ENCODE results near the gene GAMT.

Gene GAMT

GRCh38 chr19:1393841-1394240, 7.5 kb downstream of the GAMT start:
- no peak for TF ChIP-seq EZH2phosphoT487 (IDR thresholded peaks at IDR 0.05; ENCODE audit: low read length)
- TF ChIP-seq EZH2 (optimal IDR thresholded peaks at IDR 0.05; ENCODE audit: low read depth, low read length): no peak
- TF ChIP-seq CTCF (IDR thresholded peaks at IDR 0.05; ENCODE audit: low read length): no peak
- no peak overlapping the region for H3K27ac ChIP-seq (ENCODE audit: low read length)
- H3K36me3 ChIP-seq (replicated peaks; ENCODE audit: insufficient read depth, low read length): no peaks in the 10 kb centered on the region; the same call in 1 of the 2 replicates
- no peaks in the 10 kb centered on the region for H3K9me3 ChIP-seq (replicated peaks; ENCODE audit: insufficient read depth, low read length)
- peaks cover 11% of the 10 kb centered on the region; the same call in 1 of the 2 replicates for H3K79me2 ChIP-seq (ENCODE audit: low read length)
- no peaks in the 10 kb centered on the region for H4K20me1 ChIP-seq (ENCODE audit: insufficient read depth, low read length)
- H3K9ac ChIP-seq (ENCODE audit: low read length): no peak overlapping the region
- no peak for DNase-seq
- no peaks in the 10 kb centered on the region for H3K27me3 ChIP-seq (replicated peaks; ENCODE audit: insufficient read depth, low read length)
- H3K4me3 ChIP-seq (ENCODE audit: low read length): no peak overlapping the region
- H3K4me2 ChIP-seq (ENCODE audit: low read depth, low read length): no peak overlapping the region
- no peak overlapping the region for H2AFZ ChIP-seq (ENCODE audit: low read length)
- no peaks in the 10 kb centered on the region for H3K9me2 ChIP-seq (replicated peaks; ENCODE audit: insufficient read depth, low read length)
- peaks cover 11% of the 10 kb centered on the region; the same call in 1 of the 2 replicates for H3F3A ChIP-seq (ENCODE audit: insufficient read depth, low read length)
- H3K4me1 ChIP-seq (ENCODE audit: low read length): no peaks in the 10 kb centered on the region

- DNase-seq: no peak
- Histone ChIP-seq H3K27me3 (replicated peaks; ENCODE audit: insufficient read depth, low read length) (no peaks in the 10 kb centered on the region), H3F3A (ENCODE audit: insufficient read depth, low read length) (peaks cover 6% of the 10 kb centered on the region; the same call in 1 of the 2 replicates), H3K9me2 (replicated peaks; ENCODE audit: insufficient read depth, low read length) (no peaks in the 10 kb centered on the region), H4K20me1 (ENCODE audit: insufficient read depth, low read length) (no peaks in the 10 kb centered on the region), H3K4me2 (ENCODE audit: low read depth, low read length) (no peak overlapping the region), H3K9ac (ENCODE audit: low read length) (no peak overlapping the region), H2AFZ (ENCODE audit: low read length) (no peak overlapping the region), H3K4me1 (ENCODE audit: low read length) (no peaks in the 10 kb centered on the region), H3K9me3 (replicated peaks; ENCODE audit: insufficient read depth, low read length) (no peaks in the 10 kb centered on the region), H3K4me3 (ENCODE audit: low read length) (no peak overlapping the region), H3K79me2 (ENCODE audit: low read length) (peaks cover 18% of the 10 kb centered on the region; the same call in 1 of the 2 replicates), H3K27ac (ENCODE audit: low read length) (no peak overlapping the region), H3K36me3 (replicated peaks; ENCODE audit: insufficient read depth, low read length) (no peaks in the 10 kb centered on the region; the same call in 1 of the 2 replicates)
- TF ChIP-seq EZH2 (optimal IDR thresholded peaks at IDR 0.05; ENCODE audit: low read depth, low read length): no peak
- no peak for TF ChIP-seq EZH2phosphoT487 (IDR thresholded peaks at IDR 0.05; ENCODE audit: low read length)
- TF ChIP-seq CTCF (IDR thresholded peaks at IDR 0.05; ENCODE audit: low read length): no peak
These were observed 8.3 kb downstream of the GAMT start for GRCh38 chr19:1392939-1393530.

- Histone ChIP-seq H3K27me3 (replicated peaks; ENCODE audit: insufficient read depth, low read length) (no peaks in the 10 kb centered on the region), H3K79me2 (ENCODE audit: low read length) (peaks cover 22% of the 10 kb centered on the region; the same call in 1 of the 2 replicates), H3K27ac (ENCODE audit: low read length) (no peak overlapping the region), H2AFZ (ENCODE audit: low read length) (no peak overlapping the region), H3K4me1 (ENCODE audit: low read length) (no peaks in the 10 kb centered on the region), H3K36me3 (replicated peaks; ENCODE audit: insufficient read depth, low read length) (no peaks in the 10 kb centered on the region; the same call in 1 of the 2 replicates), H3K4me3 (ENCODE audit: low read length) (no peak overlapping the region), H4K20me1 (ENCODE audit: insufficient read depth, low read length) (no peaks in the 10 kb centered on the region), H3K9me3 (replicated peaks; ENCODE audit: insufficient read depth, low read length) (no peaks in the 10 kb centered on the region), H3K9me2 (replicated peaks; ENCODE audit: insufficient read depth, low read length) (no peaks in the 10 kb centered on the region), H3F3A (ENCODE audit: insufficient read depth, low read length) (no peaks in the 10 kb centered on the region), H3K9ac (ENCODE audit: low read length) (no peak overlapping the region), H3K4me2 (ENCODE audit: low read depth, low read length) (no peak overlapping the region)
- no peak for DNase-seq
- TF ChIP-seq EZH2 (optimal IDR thresholded peaks at IDR 0.05; ENCODE audit: low read depth, low read length) (no peak), CTCF (IDR thresholded peaks at IDR 0.05; ENCODE audit: low read length) (no peak), EZH2phosphoT487 (IDR thresholded peaks at IDR 0.05; ENCODE audit: low read length) (no peak)
These were observed 8.9 kb downstream of the GAMT start for GRCh38 chr19:1392407-1392806.

All from MM.1S (cell line).